ENCODE data around the gene PARS2.

Gene PARS2

GRCh38 chr1:54767526-54767925 lies 3.2 kb upstream of the PARS2 start:
- no peak for DNase-seq

- DNase-seq: no peak
These were observed 2.4 kb upstream of the PARS2 start for GRCh38 chr1:54766726-54767125.

DNA sequence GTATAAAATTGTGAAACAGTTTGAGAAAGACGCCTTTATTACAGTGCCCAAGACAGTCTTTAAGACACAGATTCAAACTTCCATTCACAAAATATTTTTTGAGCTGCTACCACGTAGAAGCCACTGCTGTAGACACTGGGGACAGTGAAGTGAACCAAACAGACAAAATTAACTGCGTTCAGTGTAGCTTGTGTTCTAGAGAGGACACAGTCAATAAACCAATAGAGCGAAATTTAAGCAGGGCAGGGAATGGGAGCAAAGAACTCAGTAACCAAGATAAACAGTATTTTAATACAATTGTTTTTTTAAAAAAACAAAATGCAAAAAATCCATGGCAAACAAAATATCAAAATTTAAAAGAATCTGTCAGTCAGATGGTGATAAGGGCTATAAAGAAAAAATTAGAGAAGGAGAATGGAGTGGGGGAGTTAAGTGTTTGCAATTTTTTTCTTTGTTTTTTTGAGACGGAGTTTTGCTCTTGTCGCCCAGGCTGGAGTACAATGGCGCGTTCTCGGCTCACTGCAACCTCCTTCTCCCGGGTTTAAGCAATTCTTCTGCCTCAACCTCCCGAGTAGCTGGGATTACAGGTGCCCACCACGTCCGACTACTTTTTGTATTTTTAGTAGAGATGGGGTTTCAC lies 719 bp upstream of the PARS2 start:
- no peak for DNase-seq

- no peak for DNase-seq
These were observed 549 bp downstream of the PARS2 start for GRCh38 chr1:54763816-54764132.

- no peak for DNase-seq
These were observed 5.5 kb downstream of the PARS2 start for GRCh38 chr1:54758678-54759348.

GRCh38 chr1:54757833-54758232 lies 6.5 kb downstream of the PARS2 start:
- no peak for DNase-seq

DNA sequence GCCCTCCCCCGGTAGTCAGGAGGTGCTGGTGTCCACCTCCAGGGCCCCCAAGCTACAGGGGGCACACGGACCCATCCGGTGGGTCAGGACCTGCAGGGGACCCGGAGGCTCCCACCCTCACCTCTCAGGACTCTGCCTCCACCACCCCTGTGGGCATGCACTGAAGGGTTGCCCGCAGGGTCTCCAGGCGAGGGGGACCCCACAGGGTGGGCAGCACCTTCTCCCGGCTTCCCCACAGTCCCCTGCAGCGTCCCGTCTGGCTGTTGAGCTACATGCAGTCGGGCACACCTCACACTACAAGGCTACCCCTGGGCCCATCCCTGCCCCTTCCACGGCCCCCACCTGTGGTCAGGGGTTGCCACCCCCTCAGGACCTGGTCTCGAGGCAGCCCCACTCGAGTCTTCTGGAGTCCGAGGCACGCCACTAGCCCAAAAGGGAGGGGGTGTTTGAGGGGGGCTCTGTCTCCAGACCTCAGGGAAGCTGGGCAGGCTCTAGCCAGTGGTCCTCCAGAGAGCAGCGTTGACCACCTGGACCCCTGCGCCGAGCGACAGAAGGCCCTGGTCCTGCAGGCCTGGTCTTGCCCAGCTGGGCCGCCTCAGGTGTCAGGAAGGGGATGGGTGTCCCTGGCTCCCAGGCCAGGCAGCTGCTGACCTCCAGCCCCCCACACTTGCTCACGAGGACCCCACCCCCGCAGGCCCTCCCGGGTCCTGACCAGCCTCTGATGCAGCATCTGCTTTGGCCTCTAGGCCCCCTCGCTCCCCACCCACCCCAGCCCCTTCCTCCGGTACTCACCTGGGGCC lies 9.6 kb downstream of the PARS2 start:
- no peak for DNase-seq

DNA sequence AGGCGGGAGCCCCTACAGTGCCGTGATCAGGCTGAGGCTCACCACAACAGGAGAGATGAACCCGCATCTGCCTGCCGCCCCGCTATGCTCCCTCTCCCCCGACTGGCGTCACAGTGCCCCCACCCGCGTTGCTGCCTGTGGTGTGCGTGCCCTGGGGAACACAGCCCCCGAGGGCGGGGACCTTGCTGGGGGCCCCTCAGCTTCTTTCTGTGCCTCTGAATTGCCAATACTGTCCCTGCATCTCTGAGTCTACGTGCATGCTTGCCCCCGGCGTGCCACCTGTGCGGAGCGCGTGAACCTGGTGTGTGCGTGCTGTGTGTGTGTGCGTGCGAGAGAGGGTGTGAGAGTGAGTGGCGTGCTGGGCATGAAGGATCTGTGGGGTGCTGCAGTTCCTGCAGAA lies 10.3 kb downstream of the PARS2 start:
- no peak for DNase-seq

GRCh38 chr1:54751426-54751825 lies 12.9 kb downstream of the PARS2 start:
- DNase-seq: no peak

DNA sequence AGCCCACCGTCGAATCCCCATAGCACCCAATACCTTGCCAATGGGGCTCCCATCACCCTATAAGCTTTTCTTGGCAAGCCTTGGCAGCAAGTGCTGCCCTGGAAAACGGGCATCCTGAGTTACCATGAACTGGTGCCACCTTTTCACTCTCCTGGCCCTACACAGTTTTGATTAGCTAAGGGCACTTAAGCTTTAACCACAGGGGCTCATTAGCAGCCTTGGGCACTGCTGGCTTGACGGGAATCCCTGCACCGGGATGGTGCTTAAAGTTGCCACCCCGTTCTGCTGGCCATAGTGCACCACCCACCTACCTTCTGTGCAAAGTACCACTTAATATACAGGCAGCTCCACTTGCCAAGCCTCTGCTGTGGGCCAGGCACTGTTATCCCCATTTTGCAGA lies 13.7 kb downstream of the PARS2 start:
- DNase-seq: peak; percentile 12

GRCh38 chr1:54748094-54748835 lies 16.1 kb downstream of the PARS2 start:
- no peak for DNase-seq

DNA sequence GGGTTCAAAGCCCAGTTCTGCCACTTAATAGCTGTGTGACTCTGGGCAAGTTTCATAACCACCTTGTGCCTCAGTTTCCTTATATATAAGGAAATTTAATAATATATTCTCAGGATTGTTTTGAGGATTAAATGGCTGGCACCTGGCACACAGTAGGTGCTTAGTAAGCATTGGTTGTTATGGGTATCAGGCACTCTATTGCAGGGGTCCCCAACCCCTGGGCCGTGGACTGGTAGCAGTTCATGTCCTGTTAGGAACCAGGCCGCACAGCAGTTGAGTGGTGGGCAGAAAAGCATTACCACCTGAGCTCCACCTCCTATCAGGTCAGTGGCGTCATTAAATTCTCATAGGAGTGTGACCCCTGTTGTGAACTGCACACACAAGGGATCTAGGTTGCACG lies 18.5 kb downstream of the PARS2 start:
- DNase-seq: no peak

DNA sequence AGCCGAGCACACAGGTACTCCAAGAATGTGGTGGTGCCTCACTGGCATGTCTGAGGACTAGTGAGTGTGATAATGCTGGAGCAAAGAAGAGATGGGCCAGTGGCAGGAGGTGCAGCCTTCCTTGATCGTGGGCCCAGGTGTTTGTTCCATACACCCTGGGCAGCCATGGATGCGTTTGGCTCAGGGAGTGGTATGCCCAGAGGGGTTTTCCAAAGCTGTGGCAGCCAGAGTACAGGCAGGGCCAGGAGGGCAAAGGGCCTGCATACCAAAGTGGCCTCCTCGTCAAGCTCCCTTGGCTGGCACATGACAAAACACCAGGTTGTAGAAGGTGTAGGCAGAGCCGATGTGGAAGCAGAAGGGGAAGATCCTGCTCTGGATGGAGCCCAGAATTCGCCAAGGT lies 19.0 kb downstream of the PARS2 start:
- DNase-seq: no peak

- DNase-seq: no peak
These were observed 19.6 kb downstream of the PARS2 start for GRCh38 chr1:54744696-54745095.

DNA sequence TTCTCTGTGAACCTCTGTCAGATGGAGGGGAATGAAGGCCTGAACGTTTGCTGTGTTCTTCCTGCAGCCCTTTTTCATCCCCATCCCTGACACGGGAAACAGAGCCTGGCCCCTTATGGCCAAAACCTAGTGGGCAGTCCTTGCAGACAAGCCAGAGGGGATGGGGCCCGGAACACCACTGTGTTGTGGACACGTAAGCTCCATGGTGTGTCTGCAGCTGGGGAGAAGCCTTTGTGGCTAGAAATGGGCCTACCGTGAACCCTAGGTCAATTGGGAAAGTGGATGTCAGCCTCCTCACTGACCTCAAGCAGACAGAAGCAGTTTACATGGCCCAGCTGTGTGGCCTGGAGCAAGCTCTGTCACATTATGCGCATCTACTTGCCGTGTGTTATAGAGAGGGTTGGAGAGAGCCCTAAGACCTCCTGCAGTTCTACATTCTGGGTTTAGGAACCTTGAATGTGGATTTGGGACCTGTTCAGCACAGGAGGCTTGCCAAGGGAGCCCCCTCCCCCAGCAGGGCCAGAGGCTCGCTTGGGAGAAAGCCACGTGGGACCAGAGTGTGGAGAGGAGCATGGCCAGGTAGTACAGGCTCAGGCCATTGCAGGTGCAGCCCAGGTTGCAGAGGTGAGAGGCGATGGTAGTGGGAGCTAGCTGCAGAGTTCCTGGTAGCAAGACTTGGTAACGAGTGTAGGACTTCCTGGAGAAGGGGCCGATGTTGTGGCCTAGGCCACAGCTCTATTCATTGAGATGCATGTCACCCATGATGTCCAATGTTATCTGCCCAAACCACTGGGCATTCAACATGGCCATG lies 20.7 kb downstream of the PARS2 start:
- no peak for DNase-seq

GRCh38 chr1:54742282-54742681 lies 22.0 kb downstream of the PARS2 start:
- DNase-seq: no peak

GRCh38 chr1:54741531-54741930 lies 22.8 kb downstream of the PARS2 start:
- no peak for DNase-seq

DNA sequence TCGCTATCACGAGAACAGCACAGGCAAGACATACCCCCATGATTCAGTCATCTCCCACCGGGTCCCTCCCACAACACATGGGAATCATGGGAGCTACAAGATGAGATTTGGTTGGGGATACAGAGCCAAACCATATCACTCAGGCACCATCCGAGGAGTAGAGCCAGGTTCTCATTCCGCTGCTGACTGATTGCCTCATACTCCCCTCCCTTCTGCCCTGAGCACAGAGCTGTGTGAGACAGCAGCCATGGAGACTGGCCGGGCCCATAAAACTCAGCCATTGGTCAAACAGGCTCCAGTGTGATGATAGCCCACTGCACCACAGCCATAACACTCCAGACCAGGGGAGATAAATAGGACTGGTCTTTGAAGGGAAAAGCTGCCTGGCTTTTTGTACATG lies 26.1 kb downstream of the PARS2 start:
- no peak for DNase-seq

- no peak for DNase-seq
These were observed 27.6 kb downstream of the PARS2 start for GRCh38 chr1:54736685-54737084.

GRCh38 chr1:54728027-54728426 lies 36.3 kb downstream of the PARS2 start:
- DNase-seq: no peak

GRCh38 chr1:54724771-54725170 lies 39.6 kb downstream of the PARS2 start:
- DNase-seq: no peak

DNA sequence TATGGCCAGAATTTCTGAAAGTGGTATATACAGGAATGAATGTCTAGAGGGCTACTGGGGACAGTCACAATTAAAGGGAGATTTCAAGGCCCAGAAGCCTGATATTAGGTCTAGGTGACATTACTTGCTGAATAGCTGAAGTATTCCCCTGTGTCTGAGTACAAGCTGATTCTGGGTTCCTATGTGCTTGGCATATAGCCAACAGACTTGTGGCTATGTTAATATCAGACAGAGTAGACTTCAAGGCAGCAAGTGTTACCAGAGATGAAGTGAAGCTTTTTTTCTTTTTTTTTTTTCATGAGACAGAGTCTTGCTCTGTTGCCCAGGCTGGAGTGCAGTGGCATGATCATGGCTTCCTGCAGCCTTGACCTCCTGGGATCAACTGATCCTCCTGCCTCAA lies 40.3 kb downstream of the PARS2 start:
- no peak for DNase-seq

- DNase-seq: no peak
These were observed 42.6 kb downstream of the PARS2 start for GRCh38 chr1:54721719-54722118.
